Spleen (tissue), 11 donors: ENCODE data around the gene MAB21L3. TPM values are rescaled to one million over a fixed set of nuclear protein-coding genes. Genes with fewer than 3 reads are reported as not detected.

Experiments
- DNase-seq: peaks from one replicate; pipeline ENCODE4 v3.0.0-alpha.2; 2020
- H3K27ac ChIP-seq, 8 donors: fragments of 200-600 bp; sonication (generic) in 7 of 8; 1 replicate in 4 of 8; 2 replicates in 4 of 8; pipeline versions ENCODE4 v1.5.0 to v1.8.0; 2016 to 2021; ENCODE audit warnings: inconsistent platforms in 4 of 8, mild to moderate bottlenecking in 4 of 8, moderate library complexity in 1 of 8
- H3K27me3 ChIP-seq, 7 donors: fragments of 200-600 bp; sonication (generic) in 6 of 7; replicated peaks in 1 of 7; 1 replicate in 4 of 7; 2 replicates in 3 of 7; pipeline versions ENCODE4 v1.5.0 to v1.8.0; 2016 to 2021; ENCODE audit warnings: inconsistent platforms in 3 of 7, mild to moderate bottlenecking in 1 of 7
- H3K36me3 ChIP-seq, 6 donors: fragments of 200-600 bp; sonication (generic) in 5 of 6; 1 replicate in 4 of 6; 2 replicates in 2 of 6; pipeline versions ENCODE4 v1.5.0 to v1.8.0; 2016 to 2021; ENCODE audit warnings: inconsistent platforms in 2 of 6
- H3K4me1 ChIP-seq, 6 donors: fragments of 200-600 bp; sonication (generic) in 5 of 6; 1 replicate in 3 of 6; 2 replicates in 3 of 6; pipeline versions ENCODE4 v1.5.0 to v1.8.0; 2016 to 2021; ENCODE audit warnings: inconsistent platforms in 3 of 6
- H3K4me3 ChIP-seq, 8 donors: fragments of 200-600 bp; sonication (generic) in 7 of 8; 1 replicate in 4 of 8; 2 replicates in 4 of 8; pipeline versions ENCODE4 v1.5.0 to v1.8.0; 2016 to 2021; ENCODE audit warnings: inconsistent platforms in 4 of 8, mild to moderate bottlenecking in 4 of 8, moderate library complexity in 2 of 8
- H3K9me3 ChIP-seq, 8 donors: fragments of 200-600 bp; sonication (generic) in 7 of 8; 1 replicate in 4 of 8; 2 replicates in 4 of 8; pipeline versions ENCODE4 v1.5.0 to v1.8.0; 2016 to 2021; ENCODE audit warnings: inconsistent platforms in 4 of 8
- POLR2A ChIP-seq, 3 donors: fragments of 450-650 bp; IDR thresholded peaks; one replicate each; pipeline ENCODE4 v1.5.1; 2017; ENCODE audit warnings: antibody characterized with exemption in 3 of 3, mild to moderate bottlenecking in 1 of 3
- POLR2AphosphoS5 ChIP-seq, 3 donors: sonication (generic); formaldehyde crosslinking; IDR thresholded peaks; one replicate each; pipeline ENCODE4 v1.5.1; 2017; ENCODE audit warnings: antibody characterized with exemption in 3 of 3
- WGBS, 5 donors: extraction: QIAGEN DNeasy Blood & Tissue Kit in 3 of 5; methylation state at CpG; one replicate each; pipeline versions ENCODE4 v1.1.5 to v1.1.7; 2013 to 2018; 5-methylcytosine and 5-hydroxymethylcytosine counted together
- intact Hi-C: fragments of 100-400 bp; cut with DNase I; formaldehyde crosslinking; loops from one replicate; pipeline ENCODE4 v1.15.0; 2023; ENCODE audit warnings: low total_unique reads
- polyA plus RNA-seq, 3 donors: library from polyadenylated mRNA; stranded (reverse); fragments of 200-250 nt; gene quantifications; one replicate each; pipeline ENCODE4 v1.2.1, GENCODE V29; 2013
- total RNA-seq, 7 donors: library from RNA; depleted of rRNA in 3 of 7; stranded (reverse); fragments of >200 nt in 3 of 7; fragmentation: NEBNext Ultra II Directional in 4 of 7; extraction: Animal tissue kit (Norgen Biotek cat#: 25700) in 4 of 7; gene quantifications; one replicate each; pipeline versions ENCODE4 v1.1.0 to v1.2.1, GENCODE V29; 2016 to 2021
- TF ChIP-seq, protein P1 (sequence below), 11 experiments: fragments of 200-600 bp in 7 of 11; fragments of 450-650 bp in 4 of 11; sonication (generic) in 4 of 11; IDR thresholded peaks in 8 of 11; conservative IDR thresholded peaks in 3 of 11; 1 replicate in 7 of 11; 2 replicates in 4 of 11; pipeline versions ENCODE4 v1.4.0 to v1.8.0; 2016 to 2021; ENCODE audit warnings: antibody characterized with exemption in 11 of 11, inconsistent platforms in 4 of 11, mild to moderate bottlenecking in 1 of 11
- donor health status: healthy with polysubstance abuse.
- donor health status: DM: no; HTN: no; CAD: no; lungs with moderate emphysema.
- donor health status: DM: no; HTN: no; CAD: no.
- donor health status: Bipolar disorder and iron deficiency.
- donor health status: healthy.
- donor health status: DM: no; HTN: no; CAD: no.
- donor health status: DM: yes; HTN: yes; CAD: no.

The MAB21L3 gene
- total and polyA plus RNA-seq, 10 donors: 0.07 to 2.0 (median 0.89) TPM; not detected in 2

DNA sequence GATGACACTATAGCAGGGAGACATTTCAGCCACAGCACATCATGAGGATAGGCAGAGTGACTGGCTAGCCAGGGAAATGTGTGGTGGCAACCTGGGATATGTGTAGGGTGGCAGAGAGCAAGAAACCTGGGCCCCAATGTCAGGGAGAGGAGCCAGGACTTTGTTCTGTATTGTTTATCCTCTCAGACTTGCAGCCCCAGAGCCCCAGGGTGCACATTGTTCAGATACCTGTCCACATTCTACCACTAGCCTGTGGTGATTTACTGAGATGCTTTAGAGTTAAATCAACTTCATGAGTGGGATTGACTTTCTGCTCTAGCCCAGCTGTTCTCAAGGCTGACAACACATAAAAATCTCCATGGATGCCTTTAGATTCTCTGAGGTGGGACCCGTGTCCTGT lies 61.5 kb downstream of the MAB21L3 start:
- Histone ChIP-seq H3K4me3 (no peak overlapping the region), H3K36me3 (no peaks in the 10 kb centered on the region), H3K9me3 (no peaks in the 10 kb centered on the region), H3K27ac (no peak overlapping the region), H3K27me3 (peaks cover 0 to 8% (median 0%) of the 10 kb centered on the region in 7 donors), H3K4me1 (peaks cover 0 to 16% (median 14%) of the 10 kb centered on the region in 6 donors)
- no peak for DNase-seq
- intact Hi-C loops: no loop called here
- 91 to 98% (median 94%) methylated on average over 1 of the region's 1 CpG for WGBS, 5 donors
- no peak for TF ChIP-seq POLR2A (IDR thresholded peaks at IDR 0.05)

DNA sequence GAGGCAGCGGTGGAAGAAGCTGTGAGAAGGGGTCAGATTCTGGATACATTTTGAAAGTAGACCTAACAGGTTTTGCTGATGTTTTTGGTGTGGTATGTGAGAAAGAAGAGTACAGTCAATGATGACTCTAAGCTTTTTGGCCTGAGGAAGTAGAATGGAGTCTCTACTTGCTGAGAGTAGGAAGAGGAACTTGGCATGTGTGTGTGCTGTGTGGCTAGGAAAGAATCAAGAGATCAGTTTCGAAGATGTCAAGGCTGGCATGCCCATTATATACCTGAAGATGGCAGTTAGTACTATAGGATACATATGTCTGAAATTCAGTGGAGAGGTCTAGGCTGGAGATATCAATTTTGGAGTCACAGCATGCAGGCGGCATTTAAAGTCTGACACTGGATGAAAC lies 64.4 kb downstream of the MAB21L3 start:
- Histone ChIP-seq H3K9me3 (no peaks in the 10 kb centered on the region), H3K4me1 (no peaks in the 10 kb centered on the region), H3K36me3 (no peaks in the 10 kb centered on the region), H3K4me3 (no peak overlapping the region), H3K27ac (no peak overlapping the region), H3K27me3 (no peaks in the 10 kb centered on the region)
- TF ChIP-seq, protein P1, sequence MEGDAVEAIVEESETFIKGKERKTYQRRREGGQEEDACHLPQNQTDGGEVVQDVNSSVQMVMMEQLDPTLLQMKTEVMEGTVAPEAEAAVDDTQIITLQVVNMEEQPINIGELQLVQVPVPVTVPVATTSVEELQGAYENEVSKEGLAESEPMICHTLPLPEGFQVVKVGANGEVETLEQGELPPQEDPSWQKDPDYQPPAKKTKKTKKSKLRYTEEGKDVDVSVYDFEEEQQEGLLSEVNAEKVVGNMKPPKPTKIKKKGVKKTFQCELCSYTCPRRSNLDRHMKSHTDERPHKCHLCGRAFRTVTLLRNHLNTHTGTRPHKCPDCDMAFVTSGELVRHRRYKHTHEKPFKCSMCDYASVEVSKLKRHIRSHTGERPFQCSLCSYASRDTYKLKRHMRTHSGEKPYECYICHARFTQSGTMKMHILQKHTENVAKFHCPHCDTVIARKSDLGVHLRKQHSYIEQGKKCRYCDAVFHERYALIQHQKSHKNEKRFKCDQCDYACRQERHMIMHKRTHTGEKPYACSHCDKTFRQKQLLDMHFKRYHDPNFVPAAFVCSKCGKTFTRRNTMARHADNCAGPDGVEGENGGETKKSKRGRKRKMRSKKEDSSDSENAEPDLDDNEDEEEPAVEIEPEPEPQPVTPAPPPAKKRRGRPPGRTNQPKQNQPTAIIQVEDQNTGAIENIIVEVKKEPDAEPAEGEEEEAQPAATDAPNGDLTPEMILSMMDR (IDR thresholded peaks at IDR 0.05 in 8 of 11, conservative IDR thresholded peaks at IDR 0.05 in 3 of 11): no peak
- TF ChIP-seq POLR2AphosphoS5 (IDR thresholded peaks at IDR 0.05): no peak
- no peak for TF ChIP-seq POLR2A (IDR thresholded peaks at IDR 0.05)
- DNase-seq: no peak
- 48 to 72% (median 64%) methylated on average over 3 of the region's 3 CpGs for WGBS, 5 donors
- intact Hi-C loops: no loop called here

DNA sequence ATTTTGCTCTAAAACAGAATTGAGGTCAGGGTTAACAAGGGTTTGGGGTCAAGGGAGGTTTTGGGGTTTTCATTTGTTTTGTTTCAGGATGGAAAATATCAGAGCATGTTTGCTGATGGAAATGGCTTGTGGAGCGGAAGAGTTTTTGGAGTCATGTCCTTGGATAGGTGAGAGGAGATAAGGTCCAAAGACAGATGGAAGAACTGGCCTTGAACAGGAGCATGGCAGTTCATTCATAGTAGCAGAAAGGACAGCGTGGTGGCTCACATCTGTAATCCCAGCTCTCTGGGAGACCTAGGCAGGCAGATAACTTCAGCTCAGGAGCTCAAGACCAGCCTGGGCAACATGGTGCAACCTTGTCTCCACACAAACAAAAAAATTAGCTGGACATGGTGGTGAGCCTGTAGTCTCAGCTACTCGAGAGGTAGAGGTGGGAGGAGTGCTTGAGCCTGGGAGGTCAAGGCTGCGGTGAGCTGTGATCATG lies 65.1 kb downstream of the MAB21L3 start:
- TF ChIP-seq POLR2AphosphoS5 (IDR thresholded peaks at IDR 0.05) (no peak), POLR2A (IDR thresholded peaks at IDR 0.05) (no peak)
- TF ChIP-seq, protein P1 (IDR thresholded peaks at IDR 0.05 in 8 of 11, conservative IDR thresholded peaks at IDR 0.05 in 3 of 11): no peak
- no peaks in the 10 kb centered on the region for H3K4me1 ChIP-seq
- no peak for DNase-seq
- H3K4me3 ChIP-seq: no peak overlapping the region
- intact Hi-C loops: no loop called here
- no peak overlapping the region for H3K27ac ChIP-seq
- H3K36me3 ChIP-seq: no peaks in the 10 kb centered on the region
- H3K9me3 ChIP-seq: no peaks in the 10 kb centered on the region
- no peaks in the 10 kb centered on the region for H3K27me3 ChIP-seq
- WGBS, 5 donors: 68 to 84% (median 73%) methylated on average over 4 of the region's 4 CpGs

DNA sequence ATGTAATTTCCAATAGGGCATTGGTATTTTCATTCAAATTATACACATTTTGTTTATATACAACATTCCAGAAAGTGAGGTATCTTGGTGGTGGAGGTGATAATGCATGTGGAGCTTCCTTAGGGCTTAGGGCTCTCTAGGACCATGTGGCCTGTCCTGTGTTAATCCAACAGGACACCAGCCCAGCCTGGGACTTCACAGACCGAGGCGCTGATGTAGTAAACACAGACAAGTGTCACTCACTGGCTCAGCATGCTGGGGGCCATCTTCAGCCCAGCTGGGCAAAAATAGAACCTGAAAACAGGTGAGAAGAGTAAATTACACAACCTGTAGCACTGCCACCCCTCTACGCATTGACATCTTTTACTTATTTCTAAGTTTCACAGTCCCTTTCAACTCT lies 66.7 kb downstream of the MAB21L3 start:
- TF ChIP-seq, protein P1 (IDR thresholded peaks at IDR 0.05 in 8 of 11, conservative IDR thresholded peaks at IDR 0.05 in 3 of 11): no peak
- TF ChIP-seq POLR2A (IDR thresholded peaks at IDR 0.05): no peak
- TF ChIP-seq POLR2AphosphoS5 (IDR thresholded peaks at IDR 0.05): no peak
- no peaks in the 10 kb centered on the region for H3K27me3 ChIP-seq
- no peak for DNase-seq
- H3K27ac ChIP-seq: no peak overlapping the region
- no peaks in the 10 kb centered on the region for H3K36me3 ChIP-seq
- H3K4me1 ChIP-seq: no peaks in the 10 kb centered on the region
- WGBS, 5 donors: 89 to 94% (median 93%) methylated on average over 3 of the region's 3 CpGs
- H3K4me3 ChIP-seq: no peak overlapping the region
- no peaks in the 10 kb centered on the region for H3K9me3 ChIP-seq
- intact Hi-C loops: no loop called here

DNA sequence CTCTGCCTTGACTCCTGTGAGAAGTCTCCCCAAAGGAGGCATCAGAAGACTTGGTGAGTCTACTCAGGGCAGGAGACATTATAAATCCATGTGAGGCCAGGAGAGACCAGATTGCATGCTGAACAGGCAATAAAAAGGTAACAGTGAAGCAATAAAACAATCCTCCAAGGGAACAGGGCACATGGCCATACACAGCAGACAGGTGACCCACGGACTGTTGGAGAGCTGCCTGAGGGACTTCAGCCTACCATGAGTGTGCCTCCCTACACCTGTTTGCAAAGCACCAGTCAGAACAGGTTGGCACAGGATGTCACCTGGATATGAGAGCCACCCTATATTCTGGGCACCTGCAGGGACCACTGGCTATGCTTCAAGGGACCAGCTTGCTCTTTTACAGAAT lies 67.6 kb downstream of the MAB21L3 start:
- Histone ChIP-seq H3K27ac (no peak overlapping the region), H3K36me3 (no peaks in the 10 kb centered on the region), H3K4me3 (no peak overlapping the region), H3K4me1 (no peaks in the 10 kb centered on the region), H3K9me3 (no peaks in the 10 kb centered on the region), H3K27me3 (no peaks in the 10 kb centered on the region)
- intact Hi-C loops: no loop called here
- WGBS, 5 donors: 71 to 92% (median 89%) methylated on average over 1 of the region's 1 CpG
- no peak for DNase-seq
- TF ChIP-seq POLR2A (IDR thresholded peaks at IDR 0.05): no peak
- TF ChIP-seq POLR2AphosphoS5 (IDR thresholded peaks at IDR 0.05): no peak
- TF ChIP-seq, protein P1 (IDR thresholded peaks at IDR 0.05 in 8 of 11, conservative IDR thresholded peaks at IDR 0.05 in 3 of 11): no peak
